Colonic mucosa (tissue), 4 donors: Measurements from ENCODE around the gene UNC13C. TPM values are rescaled to one million over a fixed set of nuclear protein-coding genes. Genes with fewer than 3 reads are reported as not detected.

ENCODE experiments used
- DNase-seq: peaks from one replicate; pipeline ENCODE4 v3.0.0-alpha.2; 2020
- H3K27ac ChIP-seq: fragments of 200-600 bp; one replicate; pipeline ENCODE4 v1.8.0; 2021
- H3K27me3 ChIP-seq: fragments of 200-600 bp; one replicate; pipeline ENCODE4 v1.8.0; 2021
- H3K36me3 ChIP-seq: fragments of 200-600 bp; one replicate; pipeline ENCODE4 v1.8.0; 2021
- H3K4me1 ChIP-seq: fragments of 200-600 bp; one replicate; pipeline ENCODE4 v1.8.0; 2021; ENCODE audit warnings: mild to moderate bottlenecking
- H3K4me3 ChIP-seq: fragments of 200-600 bp; one replicate; pipeline ENCODE4 v1.8.0; 2021
- H3K9ac ChIP-seq, 2 donors: one replicate each; pipeline ENCODE4 v1.7.0; 2013; ENCODE audit warnings: control low read depth in 2 of 2, low read depth in 2 of 2, low read length in 2 of 2
- H3K9me3 ChIP-seq: fragments of 200-600 bp; one replicate; pipeline ENCODE4 v1.8.0; 2021
- CTCF ChIP-seq: fragments of 200-600 bp; IDR thresholded peaks from one replicate; pipeline ENCODE4 v1.8.0; 2022; ENCODE audit warnings: antibody characterized with exemption, mild to moderate bottlenecking
- intact Hi-C: fragments of 100-400 bp; cut with DNase I; formaldehyde crosslinking; loops from one replicate; pipeline ENCODE4 v1.14.1; 2022
- total RNA-seq, 2 donors: library from RNA; stranded (reverse); fragmentation: NEBNext Ultra II Directional in 1 of 2; extraction: Animal tissue kit (Norgen Biotek cat#: 25700) in 1 of 2; gene quantifications; one replicate each; pipeline ENCODE4 v1.2.1, GENCODE V29; 2021
- donor health status: healthy.
- donor health status: DM: no; HTN: no; CAD: no.
- donor health status: DM: no; HTN: no; CAD: no.

Gene UNC13C
- total RNA-seq, 2 donors from 2014 or later, result 0.05 to 0.13 TPM

- Histone ChIP-seq H3K27me3 (no peaks in the 10 kb centered on the region), H3K9ac (no peak overlapping the region), H3K36me3 (no peaks in the 10 kb centered on the region), H3K4me1 (no peaks in the 10 kb centered on the region), H3K27ac (no peak overlapping the region), H3K4me3 (no peak overlapping the region), H3K9me3 (no peaks in the 10 kb centered on the region)
- DNase-seq, result no peak
- TF ChIP-seq CTCF, result no peak
- intact Hi-C loops, result no loop called here
Observed at GRCh38 chr15:54212635-54213034, 234.4 kb downstream of the UNC13C start.

- no peak overlapping the region for H3K4me3 ChIP-seq
- H3K9ac ChIP-seq, result no peak overlapping the region
- no peaks in the 10 kb centered on the region for H3K4me1 ChIP-seq
- DNase-seq, result no peak
- no peaks in the 10 kb centered on the region for H3K36me3 ChIP-seq
- no peak for TF ChIP-seq CTCF
- no peak overlapping the region for H3K27ac ChIP-seq
- no peaks in the 10 kb centered on the region for H3K9me3 ChIP-seq
- intact Hi-C loops, result no loop called here
- H3K27me3 ChIP-seq, result no peaks in the 10 kb centered on the region
Observed at GRCh38 chr15:54226455-54226854, 248.2 kb downstream of the UNC13C start.

GRCh38 chr15:54227569-54227968 lies 249.3 kb downstream of the UNC13C start:
- Histone ChIP-seq H3K9ac (no peak overlapping the region), H3K27me3 (no peaks in the 10 kb centered on the region), H3K4me1 (no peaks in the 10 kb centered on the region), H3K4me3 (no peak overlapping the region), H3K27ac (no peak overlapping the region), H3K9me3 (no peaks in the 10 kb centered on the region), H3K36me3 (no peaks in the 10 kb centered on the region)
- no peak for DNase-seq
- no peak for TF ChIP-seq CTCF
- intact Hi-C loops, result no loop called here

GRCh38 chr15:54250326-54250725 lies 272.1 kb downstream of the UNC13C start:
- Histone ChIP-seq H3K36me3 (no peaks in the 10 kb centered on the region), H3K9me3 (no peaks in the 10 kb centered on the region), H3K4me1 (no peaks in the 10 kb centered on the region), H3K9ac (no peak overlapping the region), H3K4me3 (no peak overlapping the region), H3K27me3 (no peaks in the 10 kb centered on the region), H3K27ac (no peak overlapping the region)
- TF ChIP-seq CTCF, result no peak
- intact Hi-C loops, result no loop called here
- no peak for DNase-seq

- intact Hi-C loops, result no loop called here
- H3K4me3 ChIP-seq, result no peak overlapping the region
- no peak for TF ChIP-seq CTCF
- no peak for DNase-seq
- no peaks in the 10 kb centered on the region for H3K4me1 ChIP-seq
- H3K27me3 ChIP-seq, result no peaks in the 10 kb centered on the region
- H3K9me3 ChIP-seq, result no peaks in the 10 kb centered on the region
- H3K36me3 ChIP-seq, result no peaks in the 10 kb centered on the region
- H3K27ac ChIP-seq, result no peak overlapping the region
- no peak overlapping the region for H3K9ac ChIP-seq
Observed at GRCh38 chr15:54256190-54256589, 277.9 kb downstream of the UNC13C start.

- H3K36me3 ChIP-seq, result no peaks in the 10 kb centered on the region
- no peaks in the 10 kb centered on the region for H3K9me3 ChIP-seq
- H3K27me3 ChIP-seq, result no peaks in the 10 kb centered on the region
- DNase-seq, result no peak
- intact Hi-C loops, result no loop called here
- no peak overlapping the region for H3K27ac ChIP-seq
- H3K9ac ChIP-seq, result no peak overlapping the region
- H3K4me1 ChIP-seq, result no peaks in the 10 kb centered on the region
- no peak overlapping the region for H3K4me3 ChIP-seq
- TF ChIP-seq CTCF, result no peak
Observed at GRCh38 chr15:54273928-54274327, 295.7 kb downstream of the UNC13C start.
